Activated effector memory CD4-positive, alpha-beta T cell treated with anti-CD3 and anti-CD28 coated beads, Interleukin-2, amount 50 U/mL, for 16 hours (primary cell): Measurements from ENCODE around the gene SPNS3.

ENCODE experiments used
- DNase-seq: peaks from one replicate; pipeline ENCODE4 v3.0.0-alpha.2; 2020

SPNS3 gene

GRCh38 chr17:4427505-4427904 lies 6.2 kb upstream of the SPNS3 start:
- no peak for DNase-seq

GRCh38 chr17:4436381-4436780 lies 2.6 kb downstream of the SPNS3 start:
- DNase-seq: no peak

- DNase-seq: no peak
Observed at GRCh38 chr17:4436846-4437245, 3.1 kb downstream of the SPNS3 start.

- DNase-seq: no peak
Observed at GRCh38 chr17:4438162-4438944, 4.6 kb downstream of the SPNS3 start.

- DNase-seq: no peak
Observed at GRCh38 chr17:4440021-4440420, 6.3 kb downstream of the SPNS3 start.

- no peak for DNase-seq
Observed at GRCh38 chr17:4440690-4441686, 7.2 kb downstream of the SPNS3 start.

GRCh38 chr17:4442582-4442981 lies 8.8 kb downstream of the SPNS3 start:
- DNase-seq: no peak

- DNase-seq: no peak
Observed at GRCh38 chr17:4443476-4443875, 9.7 kb downstream of the SPNS3 start.

GRCh38 chr17:4444782-4445473 lies 11.2 kb downstream of the SPNS3 start:
- DNase-seq: no peak

- no peak for DNase-seq
Observed at GRCh38 chr17:4445731-4446130, 12.0 kb downstream of the SPNS3 start.

GRCh38 chr17:4446326-4447071 lies 12.8 kb downstream of the SPNS3 start:
- no peak for DNase-seq

- DNase-seq: no peak
Observed at GRCh38 chr17:4448197-4448980, 14.6 kb downstream of the SPNS3 start.

GRCh38 chr17:4449736-4450135 lies 16.0 kb downstream of the SPNS3 start:
- no peak for DNase-seq

- DNase-seq: no peak
Observed at GRCh38 chr17:4450710-4451316, 17.1 kb downstream of the SPNS3 start.

- DNase-seq: no peak
Observed at GRCh38 chr17:4453812-4454591, 20.3 kb downstream of the SPNS3 start.

GRCh38 chr17:4460661-4461060 lies 26.9 kb downstream of the SPNS3 start:
- DNase-seq: no peak

- no peak for DNase-seq
Observed at GRCh38 chr17:4463818-4464476, 30.2 kb downstream of the SPNS3 start.

GRCh38 chr17:4465786-4466185 lies 32.0 kb downstream of the SPNS3 start:
- DNase-seq: no peak

GRCh38 chr17:4467287-4467686 lies 33.5 kb downstream of the SPNS3 start:
- no peak for DNase-seq

GRCh38 chr17:4469552-4469951 lies 35.8 kb downstream of the SPNS3 start:
- DNase-seq: no peak
